HEK293 (cell line): ENCODE measurements around the gene CDC42EP5.

Source experiments
- CTCF ChIA-PET: fragments of 350-600 bp; formaldehyde crosslinking; extraction: SDS; loops from one replicate; lab custom pipeline; 2021; ENCODE audit warnings: antibody characterized with exemption; lab: Yijun Ruan, JAX
- POLR2A ChIA-PET: fragments of 300-600 bp; formaldehyde crosslinking; extraction: SDS; loops from one replicate; lab custom pipeline; 2020; ENCODE audit warnings: antibody characterized with exemption, inconsistent platforms; lab: Yijun Ruan, JAX
- H3K27ac ChIP-seq: fragments of 200-500 bp; sonication (Bioruptor generic); 2 replicates; pipeline ENCODE4 v1.5.1; 2014; ENCODE audit warnings: low read depth, low read length, control low read depth, inconsistent platforms; ENCODE audit errors: extremely low read depth
- H3K36me3 ChIP-seq, 2 experiments: fragments of 200-500 bp in 1 of 2; sonication (Bioruptor generic) in 1 of 2; 1 replicate in 1 of 2; 2 replicates in 1 of 2; pipeline ENCODE4 v1.5.1; 2014 to 2017; ENCODE audit warnings: inconsistent platforms in 2 of 2, low read length in 2 of 2; ENCODE audit not compliant: control insufficient read depth in 2 of 2, insufficient read depth in 1 of 2
- H3K4me1 ChIP-seq: fragments of 200-500 bp; sonication (Bioruptor generic); 2 replicates; pipeline ENCODE4 v1.5.1; 2014; ENCODE audit warnings: mild to moderate bottlenecking, low read length, inconsistent platforms; ENCODE audit not compliant: control insufficient read depth, insufficient read depth
- H3K4me3 ChIP-seq: 2 replicates; pipeline ENCODE4 v1.5.1; 2011; ENCODE audit warnings: low read depth, mild to moderate bottlenecking, control low read depth, low read length, moderate library complexity
- H3K9me3 ChIP-seq: fragments of 200-500 bp; sonication (Bioruptor generic); 2 replicates; pipeline ENCODE4 v1.5.1; 2014; ENCODE audit warnings: low read depth, low read length, inconsistent platforms; ENCODE audit not compliant: control insufficient read depth, insufficient read depth
- EGR2 ChIP-seq: fragments of 450-650 bp; formaldehyde crosslinking; IDR thresholded peaks from 2 replicates; pipeline ENCODE4 v1.5.1; 2016; ENCODE audit warnings: low read depth, missing biosample characterization, missing genetic modification characterization
- KLF16 ChIP-seq: fragments of 450-650 bp; formaldehyde crosslinking; IDR thresholded peaks from 2 replicates; pipeline ENCODE4 v1.5.1; 2017; ENCODE audit warnings: missing biosample characterization, missing genetic modification characterization
- KLF7 ChIP-seq: fragments of 450-650 bp; formaldehyde crosslinking; IDR thresholded peaks from 2 replicates; pipeline ENCODE4 v1.5.1; 2016; ENCODE audit warnings: missing biosample characterization, missing genetic modification characterization, borderline replicate concordance
- MYNN ChIP-seq: fragments of 450-650 bp; formaldehyde crosslinking; IDR thresholded peaks from 2 replicates; pipeline ENCODE4 v1.5.1; 2016; ENCODE audit warnings: missing biosample characterization, missing genetic modification characterization, borderline replicate concordance
- TRIM28 ChIP-seq: IDR thresholded peaks from 2 replicates; pipeline ENCODE4 v1.6.1; 2011; ENCODE audit warnings: low read length, control low read depth, borderline replicate concordance
- YY2 ChIP-seq: fragments of 450-650 bp; formaldehyde crosslinking; IDR thresholded peaks from 2 replicates; pipeline ENCODE4 v1.5.1; 2016; ENCODE audit warnings: missing biosample characterization, missing genetic modification characterization
- ZIC2 ChIP-seq: fragments of 450-650 bp; formaldehyde crosslinking; IDR thresholded peaks from 2 replicates; pipeline ENCODE4 v1.5.1; 2016; ENCODE audit warnings: missing biosample characterization, missing genetic modification characterization
- ZNF112 ChIP-seq: fragments of 450-650 bp; formaldehyde crosslinking; IDR thresholded peaks from 2 replicates; pipeline ENCODE4 v1.5.0; 2017; ENCODE audit warnings: missing biosample characterization, missing genetic modification characterization
- ZNF169 ChIP-seq: fragments of 450-650 bp; formaldehyde crosslinking; IDR thresholded peaks from 2 replicates; pipeline ENCODE4 v1.5.1; 2016; ENCODE audit warnings: missing biosample characterization, missing genetic modification characterization
- ZNF174 ChIP-seq: fragments of 450-650 bp; formaldehyde crosslinking; IDR thresholded peaks from 2 replicates; pipeline ENCODE4 v1.5.0; 2017; ENCODE audit warnings: missing biosample characterization, mild to moderate bottlenecking, missing genetic modification characterization
- ZNF223 ChIP-seq: fragments of 450-650 bp; formaldehyde crosslinking; IDR thresholded peaks from 2 replicates; pipeline ENCODE4 v1.5.1; 2016; ENCODE audit warnings: missing biosample characterization, missing genetic modification characterization
- ZNF302 ChIP-seq: fragments of 450-650 bp; formaldehyde crosslinking; IDR thresholded peaks from 2 replicates; pipeline ENCODE4 v1.5.1; 2016; ENCODE audit warnings: missing biosample characterization, missing genetic modification characterization, low read depth
- ZNF335 ChIP-seq: fragments of 450-650 bp; formaldehyde crosslinking; conservative IDR thresholded peaks from 2 replicates; pipeline ENCODE4 v1.5.1; 2016; ENCODE audit warnings: missing biosample characterization, missing genetic modification characterization
- ZNF530 ChIP-seq: fragments of 450-650 bp; formaldehyde crosslinking; IDR thresholded peaks from 2 replicates; pipeline ENCODE4 v1.5.1; 2016; ENCODE audit warnings: low read depth, missing biosample characterization, missing genetic modification characterization
- ZNF555 ChIP-seq: fragments of 450-650 bp; formaldehyde crosslinking; conservative IDR thresholded peaks from 2 replicates; pipeline ENCODE4 v1.5.1; 2017; ENCODE audit warnings: missing biosample characterization, mild to moderate bottlenecking, missing genetic modification characterization, inconsistent platforms
- ZNF558 ChIP-seq: fragments of 450-650 bp; formaldehyde crosslinking; IDR thresholded peaks from 2 replicates; pipeline ENCODE4 v1.5.1; 2016; ENCODE audit warnings: missing biosample characterization, missing genetic modification characterization
- ZNF654 ChIP-seq: fragments of 450-650 bp; formaldehyde crosslinking; IDR thresholded peaks from 2 replicates; pipeline ENCODE4 v1.5.1; 2016; ENCODE audit warnings: low read depth, missing biosample characterization, missing genetic modification characterization
- ZNF660 ChIP-seq: fragments of 450-650 bp; IDR thresholded peaks from 2 replicates; pipeline ENCODE4 v1.5.1; 2018; ENCODE audit warnings: missing biosample characterization, mild to moderate bottlenecking, missing genetic modification characterization
- ZNF777 ChIP-seq: fragments of 450-650 bp; formaldehyde crosslinking; IDR thresholded peaks from 2 replicates; pipeline ENCODE4 v1.5.1; 2017; ENCODE audit warnings: missing biosample characterization, missing genetic modification characterization, borderline replicate concordance
- ZSCAN23 ChIP-seq: fragments of 450-650 bp; formaldehyde crosslinking; IDR thresholded peaks from 2 replicates; pipeline ENCODE4 v1.5.1; 2016; ENCODE audit warnings: missing biosample characterization, missing genetic modification characterization
- ZXDB ChIP-seq: fragments of 450-650 bp; formaldehyde crosslinking; IDR thresholded peaks from 2 replicates; pipeline ENCODE4 v1.5.1; 2016; ENCODE audit warnings: missing biosample characterization, missing genetic modification characterization
- TF ChIP-seq, protein P1 (sequence below): fragments of 450-650 bp; formaldehyde crosslinking; IDR thresholded peaks from 2 replicates; pipeline ENCODE4 v1.5.1; 2016; ENCODE audit warnings: missing biosample characterization, missing genetic modification characterization, low read depth
- TF ChIP-seq, protein P2 (sequence below): fragments of 450-650 bp; formaldehyde crosslinking; IDR thresholded peaks from 2 replicates; pipeline ENCODE4 v1.5.1; 2016; ENCODE audit warnings: missing biosample characterization, missing genetic modification characterization
- TF ChIP-seq, protein P3 (sequence below): fragments of 450-650 bp; formaldehyde crosslinking; IDR thresholded peaks from 2 replicates; pipeline ENCODE4 v1.5.1; 2016; ENCODE audit warnings: missing biosample characterization, missing genetic modification characterization
- TF ChIP-seq, protein P4 (sequence below): fragments of 450-650 bp; formaldehyde crosslinking; IDR thresholded peaks from 2 replicates; pipeline ENCODE4 v1.5.1; 2016; ENCODE audit warnings: missing biosample characterization, missing genetic modification characterization

The CDC42EP5 gene

DNA sequence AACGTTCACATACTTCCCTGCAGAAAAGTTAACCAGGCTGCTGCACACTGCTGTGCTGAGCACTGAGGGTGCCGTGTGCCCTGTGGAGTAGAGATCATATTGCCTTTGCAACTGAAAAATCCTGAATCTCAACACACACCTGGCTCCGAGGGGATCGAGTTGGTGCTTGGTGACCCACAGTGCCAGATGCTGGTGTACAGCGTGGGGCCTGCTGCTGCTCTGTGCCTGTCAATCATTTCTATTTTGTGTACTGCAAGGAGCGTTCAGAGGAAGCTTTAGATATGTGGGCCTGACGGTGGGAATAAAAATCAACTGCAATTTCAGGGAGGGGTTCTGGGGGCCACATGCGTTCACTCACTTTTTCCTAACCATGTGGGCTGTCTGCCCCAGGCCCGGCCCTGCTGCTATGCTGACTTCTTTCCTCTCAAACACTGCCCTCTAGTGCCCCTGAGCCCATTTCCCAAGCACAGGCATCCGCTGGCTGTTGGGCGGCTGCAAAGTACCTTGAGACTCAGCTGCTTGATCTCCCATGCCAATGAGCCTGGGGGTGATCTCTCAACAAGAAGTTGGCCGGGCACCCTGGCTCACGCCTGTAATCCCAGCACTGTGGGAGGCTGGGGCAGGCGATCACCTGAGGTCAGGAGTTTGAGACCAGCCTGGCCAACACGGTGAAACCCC, 33.8 kb downstream of the CDC42EP5 start:
- TF ChIP-seq ZNF555 (no peak), ZSCAN23 (no peak), EGR2 (tag by site-specific recombination) (no peak), ZNF654 (tag by site-specific recombination) (peak; percentile 40), ZXDB (no peak), ZIC2 (tag by site-specific recombination) (peak; percentile 62), ZNF530 (no peak), ZNF174 (tag by site-specific recombination) (no peak), ZNF335 (peak; percentile 50), YY2 (tag by site-specific recombination) (no peak), ZNF112 (tag by site-specific recombination) (no peak), KLF16 (tag by site-specific recombination) (no peak), MYNN (tag by site-specific recombination) (no peak), ZNF777 (tag by site-specific recombination) (no peak), ZNF660 (0 out of 2 replicates have a peak, but pooled peaks have one; percentile 29), KLF7 (no peak), ZNF169 (no peak), TRIM28 (no peak), ZNF558 (tag by site-specific recombination) (no peak), ZNF223 (tag by site-specific recombination) (no peak), ZNF302 (tag by site-specific recombination) (no peak)
- TF ChIP-seq, protein P1, sequence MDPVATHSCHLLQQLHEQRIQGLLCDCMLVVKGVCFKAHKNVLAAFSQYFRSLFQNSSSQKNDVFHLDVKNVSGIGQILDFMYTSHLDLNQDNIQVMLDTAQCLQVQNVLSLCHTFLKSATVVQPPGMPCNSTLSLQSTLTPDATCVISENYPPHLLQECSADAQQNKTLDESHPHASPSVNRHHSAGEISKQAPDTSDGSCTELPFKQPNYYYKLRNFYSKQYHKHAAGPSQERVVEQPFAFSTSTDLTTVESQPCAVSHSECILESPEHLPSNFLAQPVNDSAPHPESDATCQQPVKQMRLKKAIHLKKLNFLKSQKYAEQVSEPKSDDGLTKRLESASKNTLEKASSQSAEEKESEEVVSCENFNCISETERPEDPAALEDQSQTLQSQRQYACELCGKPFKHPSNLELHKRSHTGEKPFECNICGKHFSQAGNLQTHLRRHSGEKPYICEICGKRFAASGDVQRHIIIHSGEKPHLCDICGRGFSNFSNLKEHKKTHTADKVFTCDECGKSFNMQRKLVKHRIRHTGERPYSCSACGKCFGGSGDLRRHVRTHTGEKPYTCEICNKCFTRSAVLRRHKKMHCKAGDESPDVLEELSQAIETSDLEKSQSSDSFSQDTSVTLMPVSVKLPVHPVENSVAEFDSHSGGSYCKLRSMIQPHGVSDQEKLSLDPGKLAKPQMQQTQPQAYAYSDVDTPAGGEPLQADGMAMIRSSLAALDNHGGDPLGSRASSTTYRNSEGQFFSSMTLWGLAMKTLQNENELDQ (tag by site-specific recombination) = no peak
- TF ChIP-seq, protein P2, sequence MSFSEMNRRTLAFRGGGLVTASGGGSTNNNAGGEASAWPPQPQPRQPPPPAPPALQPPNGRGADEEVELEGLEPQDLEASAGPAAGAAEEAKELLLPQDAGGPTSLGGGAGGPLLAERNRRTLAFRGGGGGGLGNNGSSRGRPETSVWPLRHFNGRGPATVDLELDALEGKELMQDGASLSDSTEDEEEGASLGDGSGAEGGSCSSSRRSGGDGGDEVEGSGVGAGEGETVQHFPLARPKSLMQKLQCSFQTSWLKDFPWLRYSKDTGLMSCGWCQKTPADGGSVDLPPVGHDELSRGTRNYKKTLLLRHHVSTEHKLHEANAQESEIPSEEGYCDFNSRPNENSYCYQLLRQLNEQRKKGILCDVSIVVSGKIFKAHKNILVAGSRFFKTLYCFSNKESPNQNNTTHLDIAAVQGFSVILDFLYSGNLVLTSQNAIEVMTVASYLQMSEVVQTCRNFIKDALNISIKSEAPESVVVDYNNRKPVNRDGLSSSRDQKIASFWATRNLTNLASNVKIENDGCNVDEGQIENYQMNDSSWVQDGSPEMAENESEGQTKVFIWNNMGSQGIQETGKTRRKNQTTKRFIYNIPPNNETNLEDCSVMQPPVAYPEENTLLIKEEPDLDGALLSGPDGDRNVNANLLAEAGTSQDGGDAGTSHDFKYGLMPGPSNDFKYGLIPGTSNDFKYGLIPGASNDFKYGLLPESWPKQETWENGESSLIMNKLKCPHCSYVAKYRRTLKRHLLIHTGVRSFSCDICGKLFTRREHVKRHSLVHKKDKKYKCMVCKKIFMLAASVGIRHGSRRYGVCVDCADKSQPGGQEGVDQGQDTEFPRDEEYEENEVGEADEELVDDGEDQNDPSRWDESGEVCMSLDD = no peak
- TF ChIP-seq, protein P3, sequence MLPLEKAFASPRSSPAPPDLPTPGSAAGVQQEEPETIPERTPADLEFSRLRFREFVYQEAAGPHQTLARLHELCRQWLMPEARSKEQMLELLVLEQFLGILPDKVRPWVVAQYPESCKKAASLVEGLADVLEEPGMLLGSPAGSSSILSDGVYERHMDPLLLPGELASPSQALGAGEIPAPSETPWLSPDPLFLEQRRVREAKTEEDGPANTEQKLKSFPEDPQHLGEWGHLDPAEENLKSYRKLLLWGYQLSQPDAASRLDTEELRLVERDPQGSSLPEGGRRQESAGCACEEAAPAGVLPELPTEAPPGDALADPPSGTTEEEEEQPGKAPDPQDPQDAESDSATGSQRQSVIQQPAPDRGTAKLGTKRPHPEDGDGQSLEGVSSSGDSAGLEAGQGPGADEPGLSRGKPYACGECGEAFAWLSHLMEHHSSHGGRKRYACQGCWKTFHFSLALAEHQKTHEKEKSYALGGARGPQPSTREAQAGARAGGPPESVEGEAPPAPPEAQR (tag by site-specific recombination) = no peak
- TF ChIP-seq, protein P4, sequence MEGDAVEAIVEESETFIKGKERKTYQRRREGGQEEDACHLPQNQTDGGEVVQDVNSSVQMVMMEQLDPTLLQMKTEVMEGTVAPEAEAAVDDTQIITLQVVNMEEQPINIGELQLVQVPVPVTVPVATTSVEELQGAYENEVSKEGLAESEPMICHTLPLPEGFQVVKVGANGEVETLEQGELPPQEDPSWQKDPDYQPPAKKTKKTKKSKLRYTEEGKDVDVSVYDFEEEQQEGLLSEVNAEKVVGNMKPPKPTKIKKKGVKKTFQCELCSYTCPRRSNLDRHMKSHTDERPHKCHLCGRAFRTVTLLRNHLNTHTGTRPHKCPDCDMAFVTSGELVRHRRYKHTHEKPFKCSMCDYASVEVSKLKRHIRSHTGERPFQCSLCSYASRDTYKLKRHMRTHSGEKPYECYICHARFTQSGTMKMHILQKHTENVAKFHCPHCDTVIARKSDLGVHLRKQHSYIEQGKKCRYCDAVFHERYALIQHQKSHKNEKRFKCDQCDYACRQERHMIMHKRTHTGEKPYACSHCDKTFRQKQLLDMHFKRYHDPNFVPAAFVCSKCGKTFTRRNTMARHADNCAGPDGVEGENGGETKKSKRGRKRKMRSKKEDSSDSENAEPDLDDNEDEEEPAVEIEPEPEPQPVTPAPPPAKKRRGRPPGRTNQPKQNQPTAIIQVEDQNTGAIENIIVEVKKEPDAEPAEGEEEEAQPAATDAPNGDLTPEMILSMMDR (tag by site-specific recombination) = peak; percentile 68
- no peaks in the 10 kb centered on the region for H3K4me1 ChIP-seq
- no peak overlapping the region for H3K4me3 ChIP-seq
- no peak overlapping the region for H3K27ac ChIP-seq
- H3K36me3 ChIP-seq = peaks cover 15 to 20% of the 10 kb centered on the region in 2 experiments; a peak in 2 of 3 replicates
- ChIA-PET CTCF (interaction anchor here (0.6 to 4.8 kb wide), 18 partner anchors 9 to 1272 kb away, joined by 3 to 43 read pairs (median 5); partner anchors contain the start of genes CDC42EP5, LENG8 and TTYH1), POLR2A (interaction anchor here (0.9 to 4.0 kb wide), 3 partner anchors 9 to 14 kb away, joined by 3 to 38 read pairs (median 17); partner anchors contain the start of gene LENG8)
- no peaks in the 10 kb centered on the region for H3K9me3 ChIP-seq
